Suppressor macrophage treated with lipopolysaccharide for 1 hour (primary cell): Measurements from ENCODE around the gene TMEM127.

Experiments
- DNase-seq, 3 donors: peaks; one replicate each; pipeline ENCODE4 v3.0.0-alpha.2; 2020 to 2022

The TMEM127 gene

DNA sequence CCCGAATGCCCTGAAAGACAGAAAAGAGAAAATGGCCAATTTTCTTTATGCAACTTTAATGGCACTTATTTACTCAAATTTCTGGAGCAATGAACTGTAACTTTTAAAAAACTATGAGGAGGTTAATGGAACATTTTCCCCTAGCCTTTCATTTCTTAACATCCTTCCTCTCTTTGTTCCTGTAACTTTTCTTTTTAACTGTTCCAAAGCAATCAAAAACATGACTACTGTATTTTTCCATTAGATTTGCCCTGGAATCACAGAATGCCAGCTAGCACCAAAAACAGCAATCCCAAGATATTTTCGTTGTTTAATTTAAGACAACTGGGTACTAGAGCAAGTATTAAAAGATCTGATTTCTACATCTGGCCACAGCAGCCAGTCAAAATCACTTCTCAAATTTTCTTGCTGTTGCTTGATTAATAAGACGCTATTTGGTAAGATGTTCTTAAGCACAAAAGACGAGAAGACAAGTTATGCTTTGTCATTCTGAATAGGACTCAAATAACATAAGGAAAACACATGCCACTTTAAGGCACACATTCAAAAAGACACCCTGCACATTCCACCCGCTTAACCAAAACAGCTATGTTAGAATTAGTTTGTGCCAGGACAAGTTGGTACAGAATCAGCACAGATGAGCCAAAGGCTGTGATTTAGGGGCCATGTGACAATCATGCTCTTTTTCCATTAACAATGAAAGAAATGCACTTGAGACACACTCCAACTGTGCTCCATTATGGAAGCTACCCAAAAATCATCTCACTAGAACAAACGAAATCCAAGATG is 60.8 kb downstream of the TMEM127 start:
- DNase-seq = peak in 2 of 3 donors; percentile 27 to 33

DNA sequence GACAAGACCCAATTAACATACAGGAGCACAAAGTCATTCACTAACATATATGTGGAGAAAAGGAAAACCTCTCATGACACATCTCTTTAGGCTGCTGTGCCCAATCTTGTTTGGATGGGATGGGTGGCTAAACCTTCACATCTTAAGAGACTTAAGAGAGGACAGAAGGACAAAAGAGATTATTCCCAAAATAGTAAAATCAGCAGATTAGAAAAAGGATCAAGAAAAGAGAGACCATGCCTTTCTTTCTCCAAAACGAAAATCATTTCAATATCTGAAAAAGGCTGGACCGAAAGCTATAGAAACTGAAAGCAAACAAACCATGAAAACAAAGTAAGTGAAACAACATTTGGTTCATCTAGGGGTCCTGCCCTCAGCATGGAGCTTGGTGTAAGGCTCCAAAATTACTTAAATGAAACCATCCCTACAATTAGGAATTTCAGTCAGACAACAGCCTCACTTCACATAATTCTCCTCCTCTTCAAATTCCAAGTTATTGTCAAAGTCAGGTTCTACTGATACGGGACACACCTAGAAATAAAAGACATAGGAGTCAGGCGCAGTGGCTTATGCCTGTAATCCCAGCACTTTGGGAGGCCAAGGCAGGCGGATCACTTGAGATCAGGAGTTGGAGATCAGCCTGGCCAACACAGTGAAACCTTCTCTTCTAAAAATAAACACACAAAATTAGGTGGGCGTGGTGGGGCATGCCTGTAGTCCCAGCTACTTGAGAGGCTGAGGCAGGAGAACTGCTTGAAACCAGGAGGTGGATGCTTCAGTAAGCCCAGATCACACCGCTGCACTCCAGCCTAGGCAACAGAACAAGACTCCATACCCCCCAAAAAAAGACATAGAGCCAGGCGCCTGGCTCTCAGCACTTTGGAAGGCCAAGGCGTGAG is 62.4 kb downstream of the TMEM127 start:
- DNase-seq = no peak

DNA sequence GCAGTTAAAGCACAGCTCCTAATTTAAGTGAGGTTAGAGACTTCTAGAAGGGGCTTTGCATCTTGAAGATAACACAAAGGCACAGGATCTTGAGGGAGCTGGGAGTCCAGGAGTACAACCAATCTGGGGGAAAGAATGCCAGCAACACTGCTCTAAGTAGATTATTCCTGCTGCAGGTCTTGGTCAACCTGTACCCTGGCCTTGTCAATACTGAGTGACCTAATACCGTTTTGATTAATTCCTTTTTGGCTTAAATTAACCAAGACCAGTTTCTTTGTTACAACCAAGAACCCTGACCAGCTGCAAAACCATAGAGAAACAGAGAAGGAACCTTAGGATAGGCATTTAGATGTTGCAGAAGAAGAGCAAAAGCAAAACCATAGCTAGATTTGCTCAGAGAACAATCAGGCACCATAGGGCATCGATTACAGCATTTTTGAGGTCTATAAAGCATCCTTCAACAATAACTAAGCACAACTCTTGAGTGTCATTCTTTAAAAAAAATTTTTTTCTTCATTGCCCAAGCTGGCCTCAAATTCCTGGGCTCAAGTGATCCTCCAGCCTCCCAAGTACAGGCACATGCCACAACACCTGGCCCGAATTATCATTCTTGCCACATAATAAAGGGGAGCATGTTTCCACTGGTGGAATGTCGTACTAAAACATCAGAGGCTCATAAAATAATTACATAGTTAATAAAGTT is 63.5 kb downstream of the TMEM127 start:
- DNase-seq = no peak

DNA sequence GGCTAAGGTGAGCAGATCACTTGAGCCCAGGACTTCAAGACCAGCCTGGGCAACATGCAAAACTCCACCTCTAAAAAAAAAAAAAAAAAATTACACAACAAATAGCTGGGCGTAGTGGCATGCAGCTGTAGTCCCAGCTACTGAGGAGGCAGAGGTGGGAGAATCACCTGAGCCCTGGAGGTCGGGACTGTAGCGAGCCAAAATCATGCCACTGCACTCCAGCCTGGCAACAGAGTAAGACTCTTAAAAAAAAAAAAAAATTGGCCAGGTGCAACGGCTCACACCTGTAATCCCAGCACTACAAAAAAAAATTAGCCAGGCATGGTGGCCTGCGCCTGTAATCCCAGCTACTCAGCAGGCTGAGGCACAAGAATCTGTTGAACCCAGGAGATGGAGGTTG is 64.5 kb downstream of the TMEM127 start:
- no peak for DNase-seq

DNA sequence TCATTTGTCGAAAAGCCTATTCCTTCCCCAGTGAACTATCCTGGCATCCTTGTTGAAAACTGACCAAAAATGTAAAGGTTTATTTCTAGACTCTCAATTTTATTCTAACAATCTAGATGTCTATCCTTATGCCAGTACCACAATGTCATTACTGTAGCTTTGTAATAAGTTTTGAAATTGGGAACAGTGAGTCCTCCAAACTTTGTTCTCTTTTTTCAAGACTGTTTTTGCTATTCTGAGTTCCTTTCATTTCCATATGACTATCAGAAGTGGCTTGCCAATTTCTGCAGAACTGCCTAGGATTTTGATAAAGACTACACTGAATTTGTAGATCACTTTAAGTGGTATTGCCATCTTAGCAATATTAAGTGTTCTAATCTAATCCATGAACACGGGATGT is 66.9 kb downstream of the TMEM127 start:
- peak in 2 of 3 donors; percentile 51 to 55 for DNase-seq
